Ascending aorta (tissue), 2 donors: ENCODE results near the gene TPPP. TPM values are rescaled to one million over a fixed set of nuclear protein-coding genes. Genes with fewer than 3 reads are reported as not detected.

ENCODE experiments used
- DNase-seq, 2 donors: peaks; one replicate each; pipeline ENCODE4 v3.0.0-alpha.2; 2019; ENCODE audit warnings: low spot score in 2 of 2
- H3K27ac ChIP-seq, 2 donors: fragments of 200-600 bp; sonication (generic); one replicate each; pipeline ENCODE4 v1.5.1; 2016 to 2017; ENCODE audit warnings: mild to moderate bottlenecking in 1 of 2
- H3K27me3 ChIP-seq: fragments of 200-600 bp; sonication (generic); one replicate; pipeline ENCODE4 v1.5.1; 2017
- H3K36me3 ChIP-seq, 2 donors: fragments of 200-600 bp; sonication (generic); one replicate each; pipeline ENCODE4 v1.5.1; 2016
- H3K4me1 ChIP-seq, 2 donors: fragments of 200-600 bp; sonication (generic); one replicate each; pipeline ENCODE4 v1.5.1; 2016 to 2017; ENCODE audit warnings: mild to moderate bottlenecking in 1 of 2
- H3K4me3 ChIP-seq, 2 donors: fragments of 200-600 bp; sonication (generic); one replicate each; pipeline ENCODE4 v1.5.1; 2016 to 2017; ENCODE audit warnings: mild to moderate bottlenecking in 1 of 2
- H3K9me3 ChIP-seq, 2 donors: fragments of 200-600 bp; sonication (generic); one replicate each; pipeline ENCODE4 v1.5.1; 2016
- CTCF ChIP-seq, 3 experiments: fragments of 200-600 bp in 2 of 3; fragments of 450-650 bp in 1 of 3; sonication (generic) in 2 of 3; IDR thresholded peaks; one replicate each; pipeline ENCODE4 v1.5.1; 2016 to 2019; ENCODE audit warnings: antibody characterized with exemption in 3 of 3, mild to moderate bottlenecking in 1 of 3, moderate library complexity in 1 of 3
- intact Hi-C: fragments of 100-400 bp; cut with DNase I; formaldehyde crosslinking; loops from one replicate; pipeline ENCODE4 v1.15.1; 2023
- total RNA-seq: library from RNA; depleted of rRNA; stranded (reverse); fragments of >200 nt; gene quantifications from one replicate; pipeline ENCODE4 v1.1.0, GENCODE V29; 2016

The TPPP gene
- total RNA-seq, 1 donor from 2014 or later = 13.8 TPM

GRCh38 chr5:670396-671270 is 22.5 kb downstream of the TPPP start:
- Histone ChIP-seq H3K36me3 (peaks cover 0 to 10% of the 10 kb centered on the region in 2 donors), H3K4me1 (peaks cover 14 to 33% of the 10 kb centered on the region in 2 donors), H3K27ac (no peak overlapping the region), H3K4me3 (no peak overlapping the region), H3K9me3 (no peaks in the 10 kb centered on the region), H3K27me3 (no peaks in the 10 kb centered on the region)
- intact Hi-C loops = loop anchor here (2.0 to 10.0 kb wide), 2 partner anchors 114 to 232 kb away; partner anchors contain the start of gene ZDHHC11B
- TF ChIP-seq CTCF (IDR thresholded peaks at IDR 0.05) = no peak
- no peak for DNase-seq

DNA sequence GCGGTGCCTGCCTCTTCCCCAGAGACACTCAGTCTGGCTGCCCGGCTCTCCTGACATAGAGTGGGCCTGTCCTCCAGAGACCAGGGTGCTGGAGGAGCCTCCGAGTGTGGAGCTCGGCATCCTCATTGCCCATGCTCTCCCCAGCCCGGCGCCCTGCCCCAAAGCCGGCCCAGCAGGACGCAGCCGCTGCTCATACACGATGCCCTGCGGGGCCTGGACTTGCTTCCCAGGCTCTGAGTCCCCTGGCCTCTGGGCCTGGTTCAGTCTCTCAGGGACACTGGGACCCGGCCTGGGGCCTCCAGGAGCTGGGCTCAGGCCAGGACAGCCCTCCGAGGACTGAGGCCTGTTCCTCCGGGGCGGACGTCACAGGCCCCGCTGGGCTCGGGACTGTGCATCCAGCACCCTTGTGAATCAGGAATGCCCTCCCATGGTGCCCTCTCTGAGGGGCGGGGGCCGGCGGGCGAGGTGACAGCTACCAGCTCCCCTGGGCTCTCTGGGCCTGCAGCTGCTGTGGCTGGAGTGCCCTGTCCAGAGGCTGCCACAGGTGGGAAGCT is 23.2 kb downstream of the TPPP start:
- intact Hi-C loops = loop anchor here (2.0 to 10.0 kb wide), 3 partner anchors 55 to 233 kb away; partner anchors contain the start of genes CEP72 and ZDHHC11B
- Histone ChIP-seq H3K9me3 (no peaks in the 10 kb centered on the region), H3K27me3 (no peaks in the 10 kb centered on the region), H3K4me1 (peaks cover 14 to 33% of the 10 kb centered on the region in 2 donors), H3K4me3 (no peak overlapping the region), H3K36me3 (peaks cover under 1 to 16% of the 10 kb centered on the region in 2 donors), H3K27ac (no peak overlapping the region)
- no peak for TF ChIP-seq CTCF (IDR thresholded peaks at IDR 0.05)
- no peak for DNase-seq

GRCh38 chr5:669111-669841 is 23.9 kb downstream of the TPPP start:
- Histone ChIP-seq H3K36me3 (peaks cover 7 to 23% of the 10 kb centered on the region in 2 donors), H3K9me3 (no peaks in the 10 kb centered on the region), H3K27me3 (no peaks in the 10 kb centered on the region), H3K27ac (no peak overlapping the region), H3K4me3 (no peak overlapping the region), H3K4me1 (peaks cover 10 to 29% of the 10 kb centered on the region in 2 donors)
- intact Hi-C loops = loop anchor here (10.0 kb wide), 1 partner anchor 54 kb away; the partner anchor contains the start of gene CEP72
- TF ChIP-seq CTCF (IDR thresholded peaks at IDR 0.05) = peak; percentile 32 to 62 (median 60)
- DNase-seq = no peak

DNA sequence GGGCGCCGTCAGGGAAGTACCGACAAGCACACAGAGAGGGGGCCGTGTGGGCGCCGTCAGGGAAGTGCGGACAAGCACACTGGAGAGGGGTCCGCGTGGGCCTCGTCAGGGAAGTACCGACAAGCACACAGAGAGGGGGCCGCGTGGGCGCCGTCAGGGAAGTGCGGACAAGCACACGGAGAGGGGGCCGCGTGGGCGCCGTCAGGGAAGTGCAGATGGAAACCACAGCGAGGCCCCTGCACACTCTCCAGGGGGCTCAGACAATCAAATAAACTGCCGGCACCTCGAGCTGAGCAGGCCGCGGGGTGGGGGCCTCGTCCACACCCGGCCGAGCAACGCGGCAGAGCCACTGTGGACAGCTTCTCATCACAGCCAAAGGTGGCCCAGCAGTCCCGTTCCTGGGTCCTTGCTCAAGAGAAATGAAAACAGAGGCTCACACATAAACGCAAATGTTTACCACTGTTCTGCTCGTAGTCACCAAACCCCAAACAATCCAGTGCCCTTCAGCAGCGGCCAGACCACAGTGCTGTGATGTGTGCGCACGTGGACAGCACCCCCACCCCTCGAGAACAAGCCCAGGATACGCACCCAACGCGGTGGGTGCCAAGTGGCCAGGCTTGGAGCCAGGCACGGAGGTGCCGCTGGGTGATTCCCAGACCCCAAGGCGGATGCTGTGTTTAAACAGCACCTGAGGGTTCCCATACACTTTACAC is 24.7 kb downstream of the TPPP start:
- no peak for DNase-seq
- Histone ChIP-seq H3K36me3 (peaks cover 15 to 31% of the 10 kb centered on the region in 2 donors), H3K9me3 (peaks cover 0 to under 1% of the 10 kb centered on the region in 2 donors), H3K4me3 (no peak overlapping the region), H3K27ac (no peak overlapping the region), H3K27me3 (no peaks in the 10 kb centered on the region), H3K4me1 (peaks cover 10 to 20% of the 10 kb centered on the region in 2 donors)
- TF ChIP-seq CTCF (IDR thresholded peaks at IDR 0.05) = no peak
- intact Hi-C loops = loop anchor here (10.0 kb wide), 1 partner anchor 54 kb away; the partner anchor contains the start of gene CEP72
